ENCODE data around the gene RAET1E.

RAET1E gene

DNA sequence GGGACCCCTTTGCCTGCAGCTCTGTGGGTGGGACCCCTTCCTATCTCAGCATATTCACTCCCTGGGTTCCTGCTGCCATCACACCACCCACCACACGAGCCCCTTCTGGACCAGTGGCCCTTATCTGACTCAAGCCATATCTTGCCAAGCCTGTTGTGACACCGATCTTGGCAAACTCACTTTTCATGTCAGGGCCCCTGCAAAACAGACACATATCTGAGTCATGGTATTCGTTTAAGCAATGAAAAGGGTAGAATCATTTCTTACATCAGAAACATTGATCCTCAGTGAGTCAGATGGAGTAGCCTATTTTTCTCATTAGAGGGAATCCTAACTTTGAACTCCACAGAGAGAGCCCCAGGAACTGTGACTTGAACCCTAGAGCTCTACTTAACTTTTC is 10.6 kb downstream of the RAET1E start:
- DNase-seq (ENCODE audit: extremely low read depth, insufficient read length): no peak
- TF ChIP-seq, protein P1, sequence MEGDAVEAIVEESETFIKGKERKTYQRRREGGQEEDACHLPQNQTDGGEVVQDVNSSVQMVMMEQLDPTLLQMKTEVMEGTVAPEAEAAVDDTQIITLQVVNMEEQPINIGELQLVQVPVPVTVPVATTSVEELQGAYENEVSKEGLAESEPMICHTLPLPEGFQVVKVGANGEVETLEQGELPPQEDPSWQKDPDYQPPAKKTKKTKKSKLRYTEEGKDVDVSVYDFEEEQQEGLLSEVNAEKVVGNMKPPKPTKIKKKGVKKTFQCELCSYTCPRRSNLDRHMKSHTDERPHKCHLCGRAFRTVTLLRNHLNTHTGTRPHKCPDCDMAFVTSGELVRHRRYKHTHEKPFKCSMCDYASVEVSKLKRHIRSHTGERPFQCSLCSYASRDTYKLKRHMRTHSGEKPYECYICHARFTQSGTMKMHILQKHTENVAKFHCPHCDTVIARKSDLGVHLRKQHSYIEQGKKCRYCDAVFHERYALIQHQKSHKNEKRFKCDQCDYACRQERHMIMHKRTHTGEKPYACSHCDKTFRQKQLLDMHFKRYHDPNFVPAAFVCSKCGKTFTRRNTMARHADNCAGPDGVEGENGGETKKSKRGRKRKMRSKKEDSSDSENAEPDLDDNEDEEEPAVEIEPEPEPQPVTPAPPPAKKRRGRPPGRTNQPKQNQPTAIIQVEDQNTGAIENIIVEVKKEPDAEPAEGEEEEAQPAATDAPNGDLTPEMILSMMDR (IDR thresholded peaks at IDR 0.05; ENCODE audit: insufficient read depth, low read length, poor library complexity, severe bottlenecking): no peak

DNA sequence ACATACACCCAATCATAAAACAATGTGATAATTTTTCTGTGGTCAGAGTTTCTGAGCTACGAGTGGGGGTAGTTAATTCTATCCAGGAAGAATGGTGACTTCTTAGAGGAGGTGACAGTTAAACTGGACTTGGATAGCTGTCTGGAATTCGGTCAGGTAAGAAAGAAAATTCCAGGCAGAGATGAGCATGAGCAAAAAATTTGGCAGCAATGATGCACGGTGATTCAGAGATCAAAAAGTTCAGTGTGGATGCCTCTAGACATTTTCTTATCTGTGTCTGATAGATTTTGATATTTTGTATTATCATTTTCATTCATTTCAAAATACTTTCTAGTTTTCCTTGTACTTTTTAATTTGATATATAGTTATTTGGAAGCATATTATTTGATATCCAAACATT is 12.0 kb downstream of the RAET1E start:
- Histone ChIP-seq H3K27me3 (replicated peaks; ENCODE audit: control insufficient read depth, insufficient read depth, low read length) (no peaks in the 10 kb centered on the region; the same call in none of the 2 replicates), H3K36me3 (ENCODE audit: control insufficient read depth, insufficient read depth, low read length) (no peaks in the 10 kb centered on the region), H3K4me3 (replicated peaks; ENCODE audit: low read depth, low read length) (no peak overlapping the region)
- TF ChIP-seq, protein P1 (IDR thresholded peaks at IDR 0.05; ENCODE audit: insufficient read depth, low read length, poor library complexity, severe bottlenecking): no peak
- no peak for DNase-seq (ENCODE audit: extremely low read depth, insufficient read length)

More for the DNA sequence above, 10.6 kb downstream of the RAET1E start:
- no peak overlapping the region for H3K4me3 ChIP-seq (replicated peaks; ENCODE audit: low read depth, low read length)
- H3K27me3 ChIP-seq (replicated peaks; ENCODE audit: control insufficient read depth, insufficient read depth, low read length): no peaks in the 10 kb centered on the region; the same call in none of the 2 replicates
- no peaks in the 10 kb centered on the region for H3K36me3 ChIP-seq (ENCODE audit: control insufficient read depth, insufficient read depth, low read length)

DNA sequence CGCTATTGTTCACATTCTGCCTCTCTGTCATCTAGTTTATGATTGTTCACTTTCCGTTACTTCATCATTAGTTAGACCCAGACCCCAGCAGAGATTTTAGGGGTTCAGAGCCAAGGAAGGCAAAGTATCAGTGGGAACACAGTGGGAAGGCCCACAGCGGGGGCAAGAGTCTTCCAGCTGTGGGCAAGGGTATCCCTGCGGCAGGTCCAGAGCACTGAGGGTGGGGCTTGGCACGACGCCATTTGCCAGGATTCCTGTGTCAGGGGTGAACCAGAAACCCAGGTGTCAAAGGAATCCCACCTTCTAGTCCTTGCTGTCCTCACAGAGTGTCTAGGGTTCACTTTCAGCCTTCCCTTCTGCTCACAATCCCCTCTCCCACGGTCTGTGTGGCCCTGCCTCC is 13.3 kb downstream of the RAET1E start:
- Histone ChIP-seq H3K27me3 (replicated peaks; ENCODE audit: control insufficient read depth, insufficient read depth, low read length) (no peaks in the 10 kb centered on the region; the same call in none of the 2 replicates), H3K36me3 (ENCODE audit: control insufficient read depth, insufficient read depth, low read length) (no peaks in the 10 kb centered on the region), H3K4me3 (replicated peaks; ENCODE audit: low read depth, low read length) (no peak overlapping the region)
- TF ChIP-seq, protein P1 (IDR thresholded peaks at IDR 0.05; ENCODE audit: insufficient read depth, low read length, poor library complexity, severe bottlenecking): no peak
- no peak for DNase-seq (ENCODE audit: extremely low read depth, insufficient read length)

DNA sequence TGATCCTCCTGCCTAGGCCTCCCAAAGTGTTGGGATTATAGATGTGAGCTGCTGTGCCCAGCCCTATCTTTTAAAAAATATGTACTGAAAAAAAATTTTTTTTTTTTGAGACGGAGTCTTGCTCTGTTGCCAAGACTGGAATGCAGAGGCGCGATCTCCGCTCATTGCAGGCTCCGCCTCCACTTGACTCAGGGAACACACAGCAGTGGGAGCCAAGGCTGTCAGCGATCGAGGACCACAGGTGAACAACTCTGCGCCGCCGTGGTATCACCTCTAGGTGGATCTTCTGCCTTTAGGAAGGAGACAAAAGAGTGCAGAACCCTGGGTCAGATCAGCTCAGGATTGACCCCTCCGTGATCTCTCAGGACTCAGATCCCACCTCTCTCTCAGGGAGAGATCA is 13.7 kb downstream of the RAET1E start:
- TF ChIP-seq, protein P1 (IDR thresholded peaks at IDR 0.05; ENCODE audit: insufficient read depth, low read length, poor library complexity, severe bottlenecking): no peak
- no peak for DNase-seq (ENCODE audit: extremely low read depth, insufficient read length)
- Histone ChIP-seq H3K36me3 (ENCODE audit: control insufficient read depth, insufficient read depth, low read length) (no peaks in the 10 kb centered on the region), H3K4me3 (replicated peaks; ENCODE audit: low read depth, low read length) (no peak overlapping the region), H3K27me3 (replicated peaks; ENCODE audit: control insufficient read depth, insufficient read depth, low read length) (no peaks in the 10 kb centered on the region; the same call in 1 of the 2 replicates)

DNA sequence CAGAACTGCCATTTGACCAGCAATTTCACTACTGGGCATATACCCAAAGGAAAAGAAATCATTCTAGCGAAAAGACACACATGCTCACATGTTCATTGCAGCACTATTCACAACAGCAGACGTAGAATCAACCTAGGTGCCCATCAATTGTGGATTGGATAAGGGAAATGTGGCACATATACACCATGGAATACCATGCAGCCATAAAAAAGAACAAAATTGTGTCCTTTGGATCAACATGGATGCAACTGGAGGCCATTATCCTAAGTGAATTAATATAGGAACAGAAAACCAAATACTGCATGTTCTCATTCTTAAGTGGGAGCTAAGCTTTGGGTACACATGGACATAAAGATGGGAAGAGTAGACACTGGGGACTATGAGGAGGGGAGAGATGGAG is 16.1 kb downstream of the RAET1E start:
- TF ChIP-seq, protein P1 (IDR thresholded peaks at IDR 0.05; ENCODE audit: insufficient read depth, low read length, poor library complexity, severe bottlenecking): no peak
- no peaks in the 10 kb centered on the region; the same call in 1 of the 2 replicates for H3K27me3 ChIP-seq (replicated peaks; ENCODE audit: control insufficient read depth, insufficient read depth, low read length)
- no peak overlapping the region for H3K4me3 ChIP-seq (replicated peaks; ENCODE audit: low read depth, low read length)
- no peak for DNase-seq (ENCODE audit: extremely low read depth, insufficient read length)
- no peaks in the 10 kb centered on the region for H3K36me3 ChIP-seq (ENCODE audit: control insufficient read depth, insufficient read depth, low read length)
